HG03571 (cell line): Measurements from ENCODE around the gene IFNL3.
"Not testable (repeated sequence)": the region's sequence is repeated elsewhere in the genome, so short reads cannot be mapped to it uniquely, and the experiment has no call there.

Experiments used
- ATAC-seq: cut with Tn5 transposase; IDR thresholded peaks from one replicate; pipeline ENCODE4 v1.9.1; 2021; ENCODE audit not compliant: unreplicated experiment

Gene IFNL3

GRCh38 chr19:39244410-39245100 is at the start of gene IFNL3:
Gene IFNL3 (minus strand): TSS chr19:39245006. CDS start chr19:39244967, 39 bp downstream.
- not testable (repeated sequence) for ATAC-seq

- no peak for ATAC-seq
Measured at GRCh38 chr19:39293394-39293793, 48.6 kb upstream of the IFNL3 start.

DNA sequence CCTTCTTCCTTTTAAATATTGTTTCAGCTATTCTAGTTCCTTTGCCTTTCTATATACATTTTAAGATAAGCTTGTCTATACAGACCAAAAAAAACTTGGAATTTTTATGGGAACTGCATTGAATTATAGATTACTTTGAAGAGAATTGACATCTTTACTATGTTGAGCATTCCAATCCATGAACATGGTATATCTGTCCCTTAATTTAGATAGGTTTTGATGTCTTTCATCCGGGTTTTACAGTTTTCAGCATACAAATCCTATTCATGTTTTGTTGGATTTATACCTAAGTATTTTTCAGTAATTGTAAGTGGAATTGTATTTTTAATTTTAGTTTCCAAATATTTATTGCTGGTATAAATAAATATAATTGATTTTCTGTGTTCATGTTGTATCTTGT is 39.2 kb upstream of the IFNL3 start:
- no peak for ATAC-seq

- ATAC-seq = no peak
Measured at GRCh38 chr19:39282021-39282420, 37.2 kb upstream of the IFNL3 start.

DNA sequence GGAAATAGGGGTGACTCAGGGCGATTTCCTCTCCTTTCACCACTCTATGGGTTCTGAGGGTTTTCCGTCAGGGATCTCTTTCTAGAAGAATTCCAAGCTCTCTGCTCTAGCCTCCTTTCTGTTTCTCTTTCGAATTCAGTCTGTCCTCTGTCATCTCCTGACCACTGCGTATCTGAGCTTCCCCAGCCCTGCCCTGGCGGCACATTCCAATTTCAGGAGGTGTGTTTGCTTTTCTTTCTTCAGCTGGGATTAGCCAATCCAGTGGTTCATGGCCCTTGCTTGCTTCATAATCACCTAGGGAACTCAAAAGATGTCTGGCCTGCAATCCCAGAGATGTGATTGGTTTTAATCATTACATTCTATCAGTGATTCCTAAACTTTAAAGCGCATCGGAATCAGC is 32.8 kb upstream of the IFNL3 start:
- ATAC-seq = no peak

- ATAC-seq = no peak
Measured at GRCh38 chr19:39276740-39277139, 31.9 kb upstream of the IFNL3 start.

DNA sequence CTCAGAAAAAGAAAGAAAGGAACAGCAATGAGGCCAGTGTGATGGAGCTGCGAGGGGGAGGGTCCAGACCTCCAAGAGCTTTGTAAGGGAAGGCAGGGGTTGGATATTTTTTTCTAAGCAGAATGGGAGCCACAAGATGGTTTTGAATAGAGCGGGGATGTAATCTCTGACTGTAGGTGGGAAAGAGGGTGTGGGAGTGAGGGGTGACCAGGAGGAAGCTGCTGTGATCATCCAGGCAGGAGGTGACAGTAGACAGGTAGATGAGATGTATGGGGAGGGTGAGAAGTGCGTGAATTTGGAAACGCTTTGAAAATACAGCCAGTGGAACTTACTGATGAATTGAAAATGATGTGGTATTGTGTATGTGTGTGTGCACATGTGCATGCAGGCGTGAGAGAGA is 30.8 kb upstream of the IFNL3 start:
- no peak for ATAC-seq

DNA sequence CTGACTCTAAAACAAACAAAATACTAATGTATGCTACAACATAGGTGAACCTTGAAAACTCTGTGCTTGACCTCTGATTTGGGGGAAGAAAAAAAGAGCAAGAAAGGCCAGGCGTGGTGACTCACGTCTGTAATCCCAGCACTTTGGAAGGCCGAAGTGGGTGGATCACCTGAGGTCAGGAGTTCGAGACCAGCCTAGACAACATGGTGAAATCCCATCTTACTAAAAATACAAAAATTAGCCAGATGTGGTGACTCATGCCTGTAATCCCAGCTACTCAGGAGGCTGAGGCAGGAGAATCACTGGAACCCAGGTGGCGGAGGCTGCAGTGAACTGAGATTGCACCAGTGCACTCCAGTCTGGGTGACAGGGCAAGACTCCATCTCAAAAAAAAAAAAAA is 29.1 kb upstream of the IFNL3 start:
- not testable (repeated sequence) for ATAC-seq

DNA sequence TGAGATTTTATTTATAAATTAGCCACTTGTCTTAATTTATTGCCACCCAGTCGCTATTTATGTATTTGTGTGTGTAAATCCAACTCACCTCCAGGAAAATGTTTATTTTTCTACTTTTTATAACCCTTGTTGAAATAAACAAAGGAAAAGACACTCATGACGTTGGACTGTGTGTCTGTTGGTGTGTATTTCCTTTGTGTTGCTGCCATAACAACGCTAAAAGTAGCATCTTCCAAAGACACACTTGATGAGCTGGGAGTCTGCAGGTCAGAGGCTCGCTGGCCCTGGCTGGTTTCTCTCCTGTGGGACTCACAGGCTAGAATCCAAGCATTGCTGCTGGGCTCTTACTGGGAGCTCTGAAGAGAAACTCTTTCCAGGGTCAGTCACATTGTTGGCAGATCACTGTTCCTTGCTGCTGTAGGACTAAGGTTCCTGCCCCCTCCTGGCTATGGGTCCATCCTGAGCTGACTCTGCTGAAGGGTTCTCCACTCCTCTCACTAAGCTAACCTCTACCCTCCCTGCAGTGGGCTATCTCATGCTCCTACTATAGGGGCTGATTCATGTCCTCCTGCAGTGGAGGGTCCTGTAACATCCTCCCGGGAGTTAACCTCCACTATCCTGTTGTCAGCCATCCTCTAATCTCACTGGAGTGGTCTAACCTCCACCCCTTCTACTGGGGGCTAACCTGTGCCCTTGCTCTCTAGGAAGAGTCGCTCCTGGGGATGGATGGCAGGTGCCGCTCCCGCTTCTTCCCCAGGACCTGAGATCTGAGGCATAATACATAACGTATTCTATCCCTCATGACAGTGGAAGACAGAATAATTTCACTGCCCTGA is 25.4 kb upstream of the IFNL3 start:
- ATAC-seq = no peak

DNA sequence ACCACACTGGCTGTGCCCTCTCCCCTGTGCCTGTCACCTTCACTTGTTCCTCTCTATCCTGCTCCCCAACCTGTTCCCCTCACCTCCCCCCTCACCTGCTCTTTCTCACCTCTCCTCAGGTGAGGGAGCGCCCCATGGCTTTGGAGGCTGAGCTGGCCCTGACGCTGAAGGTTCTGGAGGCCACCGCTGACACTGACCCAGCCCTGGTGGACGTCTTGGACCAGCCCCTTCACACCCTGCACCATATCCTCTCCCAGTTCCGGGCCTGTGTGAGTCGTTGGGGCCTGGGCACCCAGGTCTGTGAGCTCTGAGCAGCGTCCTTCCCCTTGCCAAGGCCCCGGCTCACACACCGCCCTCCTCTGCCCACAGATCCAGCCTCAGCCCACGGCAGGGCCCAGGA is 24.6 kb upstream of the IFNL3 start:
- ATAC-seq = not testable (repeated sequence)

- ATAC-seq = not testable (repeated sequence)
Measured at GRCh38 chr19:39268531-39269223, 23.9 kb upstream of the IFNL3 start.

GRCh38 chr19:39268085-39268484 is 23.3 kb upstream of the IFNL3 start, which contains the start of gene IFNL2:
Gene IFNL2 (plus strand): TSS chr19:39268396. CDS start chr19:39268569, 173 bp downstream.
- not testable (repeated sequence) for ATAC-seq

DNA sequence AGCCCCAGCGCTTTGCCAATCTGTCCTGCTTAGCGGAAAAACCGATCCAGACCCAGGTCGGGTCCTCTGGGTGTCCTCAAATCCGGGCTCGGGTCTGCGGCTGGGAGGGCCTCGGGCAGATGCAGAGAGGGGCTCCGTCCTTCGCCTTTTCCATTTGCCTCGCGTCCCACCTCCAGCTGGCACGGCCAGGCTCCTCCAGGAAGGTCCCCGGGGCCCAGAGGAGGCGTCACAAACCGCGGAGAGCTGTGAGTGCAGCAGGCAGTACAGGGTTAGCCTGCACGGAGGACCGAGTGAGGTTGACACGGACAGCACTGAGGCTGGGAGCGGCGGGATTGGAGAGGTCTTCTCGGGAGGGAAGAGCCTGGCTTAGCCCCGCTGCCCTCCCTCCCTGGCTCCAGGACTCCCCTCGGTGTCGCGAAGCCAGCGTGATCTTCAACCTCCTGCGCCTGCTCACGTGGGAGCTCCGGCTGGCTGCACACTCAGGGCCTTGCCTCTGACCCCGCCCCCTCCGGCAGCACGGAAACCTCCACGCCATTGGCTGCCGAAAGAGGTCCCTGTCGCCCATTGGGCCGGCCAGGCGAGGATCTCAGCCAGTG is 20.6 kb upstream of the IFNL3 start:
- no peak for ATAC-seq

GRCh38 chr19:39264306-39265290 is 19.8 kb upstream of the IFNL3 start:
- no peak for ATAC-seq

DNA sequence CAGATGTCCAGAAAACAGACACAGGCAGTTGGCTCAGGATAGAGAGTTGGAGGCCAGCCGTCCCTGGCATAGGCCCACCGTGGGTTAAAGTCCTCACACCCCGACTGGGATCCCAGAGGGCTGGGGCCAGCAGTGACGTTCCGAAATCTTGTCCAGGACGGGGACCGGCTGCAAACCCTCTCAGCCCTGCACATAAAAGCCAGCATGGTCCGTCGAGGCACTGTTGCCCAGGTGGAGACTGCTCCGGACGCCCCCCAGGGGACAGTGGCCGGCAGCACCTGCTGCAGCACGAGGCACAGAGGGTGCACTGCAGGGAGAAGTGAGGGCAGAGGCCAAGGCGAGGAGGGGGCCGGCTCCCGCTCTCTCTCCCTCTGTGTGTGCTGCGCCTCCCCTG is 19.1 kb upstream of the IFNL3 start:
- no peak for ATAC-seq

- no peak for ATAC-seq
Measured at GRCh38 chr19:39262496-39262895, 17.7 kb upstream of the IFNL3 start.

GRCh38 chr19:39261704-39262103 is 16.9 kb upstream of the IFNL3 start:
- no peak for ATAC-seq

DNA sequence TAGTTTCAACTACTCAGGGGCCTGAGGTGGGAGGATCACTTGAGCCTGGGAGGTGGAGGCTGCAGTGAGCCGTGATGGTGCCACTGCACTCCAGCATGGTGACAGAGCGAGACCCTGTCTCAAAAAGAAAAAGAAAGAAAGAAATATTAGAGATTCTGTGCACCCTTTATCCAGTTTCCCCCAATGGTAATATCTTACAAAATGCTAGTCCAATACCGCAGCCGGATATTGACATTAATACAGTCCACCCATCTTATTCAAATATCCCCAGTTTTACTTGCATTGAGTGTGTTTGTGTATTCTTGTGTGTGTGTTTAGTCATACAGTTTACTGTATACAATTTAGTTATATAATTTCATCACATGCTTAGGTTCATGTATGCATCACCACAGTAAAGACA is 12.4 kb upstream of the IFNL3 start:
- ATAC-seq = no peak

DNA sequence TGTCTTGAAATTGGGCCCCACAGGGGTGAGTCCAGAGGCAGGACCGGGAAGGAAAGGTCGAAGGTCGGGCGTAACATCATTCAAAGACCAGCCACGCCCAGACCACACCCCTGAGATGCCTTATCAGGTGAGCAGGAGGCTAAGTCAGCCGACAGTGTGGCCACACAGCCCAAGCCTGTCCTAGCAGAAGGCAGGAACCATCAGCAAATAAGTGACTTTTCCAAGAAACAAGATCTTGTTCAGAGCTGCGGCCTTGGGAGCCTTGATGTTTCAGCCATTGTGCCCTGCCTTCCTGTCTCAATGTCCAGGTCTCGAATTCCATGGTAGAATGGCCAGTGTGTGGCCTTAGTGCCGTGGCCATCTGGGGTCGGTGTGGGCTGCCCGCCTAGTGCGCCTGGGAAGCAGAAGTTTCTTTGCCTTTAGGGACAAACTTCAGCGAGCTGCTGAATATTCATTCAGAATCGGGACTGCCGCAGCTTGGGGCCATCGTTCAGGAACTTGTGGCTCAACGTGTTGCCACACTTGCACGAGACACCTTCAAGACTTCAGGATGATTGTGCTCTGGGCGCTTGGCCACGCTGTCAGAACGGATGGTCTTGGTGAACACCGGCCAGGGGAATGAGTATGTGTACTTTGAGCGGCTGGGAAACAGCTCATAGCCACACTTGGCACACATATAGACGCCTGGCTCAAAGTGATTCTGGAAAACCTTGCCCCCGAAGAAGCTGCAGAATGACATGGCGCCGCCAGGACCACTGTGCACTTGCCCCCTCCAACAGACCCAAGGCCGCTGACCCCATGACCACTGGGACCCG is 9.9 kb upstream of the IFNL3 start:
- no peak for ATAC-seq
